ENCODE measurements around the gene SDK2. TPM values are rescaled to one million over a fixed set of nuclear protein-coding genes. Genes with fewer than 3 reads are reported as not detected.

The SDK2 gene
- total and polyA plus RNA-seq, 2 of the 8 experiments (the other 6 are each of a cell fraction or from before 2014, with no cell fraction given): 3.9 to 4.1 TPM

DNA sequence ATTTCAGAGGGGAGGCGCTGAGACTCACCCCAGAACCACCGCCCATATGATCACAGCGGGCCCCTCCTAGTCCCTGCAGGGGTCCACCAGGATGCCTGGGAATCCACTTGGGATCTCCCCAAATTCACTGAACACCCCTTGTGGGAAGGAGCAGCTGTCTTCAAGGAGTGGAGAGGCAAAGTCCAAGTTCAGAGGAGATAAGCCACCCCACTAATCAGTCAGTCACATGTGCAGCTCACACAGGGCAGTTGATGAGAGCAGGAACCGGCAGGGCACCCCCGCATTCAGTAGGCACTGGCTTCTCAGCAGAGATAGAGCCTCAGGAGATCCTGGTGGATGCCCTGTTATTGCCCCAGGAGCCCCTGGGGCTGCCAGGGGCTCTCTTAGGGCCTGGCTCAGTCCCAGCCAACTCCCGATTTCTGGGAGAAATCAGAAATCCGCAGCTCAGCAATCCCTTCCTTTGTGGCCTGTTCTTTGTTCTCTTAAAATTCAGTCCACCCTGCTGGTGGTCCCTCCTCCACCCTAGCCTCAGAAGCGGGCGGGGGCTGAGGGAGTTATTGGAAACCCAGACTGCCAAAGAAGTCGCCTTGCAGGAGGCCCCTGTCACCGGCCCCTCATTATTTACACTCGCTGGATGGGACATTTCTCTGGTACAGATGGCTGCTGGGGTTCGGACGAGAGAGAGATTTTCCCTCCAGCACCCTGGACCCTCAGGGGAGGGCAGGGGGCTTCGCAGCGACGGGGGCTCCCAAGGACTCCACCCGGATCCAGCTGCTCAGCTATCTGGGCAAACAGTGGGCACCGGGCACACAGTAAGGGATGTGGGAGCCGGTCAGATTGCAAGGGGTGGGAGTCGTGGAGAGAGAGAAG lies 334.3 kb downstream of the SDK2 start:
- DNase-seq (ENCODE audit: low read depth in 1 of 2, low spot score in 2 of 2) (peak in 1 of 2 experiments; percentile 60), FAIRE-seq (no peak)
- H3K56ac ChIP-seq (replicated peaks; ENCODE audit: insufficient read length, low read depth, low read length): peak overlapping the region; percentile 84
- H2BK12ac ChIP-seq (ENCODE audit: low read depth, low read length): peak overlapping the region; percentile 90; the same call in 1 of the 2 replicates
- H2BK15ac ChIP-seq (ENCODE audit: low read length): 0 out of 2 replicates have a peak overlapping the region, but pooled peaks have one; percentile 20
- no peaks in the 10 kb centered on the region for H3K9me3 ChIP-seq (ENCODE audit: insufficient read depth in 2 of 2, low read depth in 1 of 2, low read length in 1 of 2)
- H2AK5ac ChIP-seq (ENCODE audit: low read depth, low read length): 0 out of 2 replicates have a peak overlapping the region, but pooled peaks have one; percentile 75
- no peak overlapping the region for H3K23ac ChIP-seq (ENCODE audit: insufficient read length)
- H3K79me2 ChIP-seq (ENCODE audit: control insufficient read depth in 1 of 2, insufficient read depth in 2 of 2, low read length in 2 of 2): peaks cover 0 to 19% of the 10 kb centered on the region in 2 experiments; a peak in 1 of 4 replicates
- peaks cover 0 to 2% of the 10 kb centered on the region in 2 experiments for H4K20me1 ChIP-seq (replicated peaks in 1 of 2; ENCODE audit: control insufficient read depth in 1 of 2, insufficient read depth in 2 of 2, low read length in 2 of 2)
- ChIA-PET POLR2A (ENCODE audit: partially characterized antibody) (interaction anchor here (1.0 to 6.6 kb wide), 7 partner anchors 8 to 78 kb away, joined by 3 to 49 read pairs (median 5); a partner anchor contains a TSS), CTCF (ENCODE audit: partially characterized antibody) (interaction anchor here (0.9 to 8.5 kb wide), 20 partner anchors 10 to 337 kb away, joined by 3 to 53 read pairs (median 8); partner anchors contain the start of gene CPSF4L)
- TF ChIP-seq, protein P1, sequence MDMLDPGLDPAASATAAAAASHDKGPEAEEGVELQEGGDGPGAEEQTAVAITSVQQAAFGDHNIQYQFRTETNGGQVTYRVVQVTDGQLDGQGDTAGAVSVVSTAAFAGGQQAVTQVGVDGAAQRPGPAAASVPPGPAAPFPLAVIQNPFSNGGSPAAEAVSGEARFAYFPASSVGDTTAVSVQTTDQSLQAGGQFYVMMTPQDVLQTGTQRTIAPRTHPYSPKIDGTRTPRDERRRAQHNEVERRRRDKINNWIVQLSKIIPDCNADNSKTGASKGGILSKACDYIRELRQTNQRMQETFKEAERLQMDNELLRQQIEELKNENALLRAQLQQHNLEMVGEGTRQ (IDR thresholded peaks at IDR 0.05; ENCODE audit: low read length): no peak
- TF ChIP-seq KDM4A (IDR thresholded peaks at IDR 0.05; ENCODE audit: low read depth, low read length, severe bottlenecking) (no peak), EZH2 (IDR thresholded peaks at IDR 0.05; ENCODE audit: low read depth, low read length, severe bottlenecking) (peak; percentile 8)
- no peak overlapping the region for H3K14ac ChIP-seq (ENCODE audit: insufficient read length)
- peak overlapping the region; percentile 93 for H3K4me2 ChIP-seq (ENCODE audit: insufficient read depth in 1 of 2, low read depth in 2 of 2, low read length in 2 of 2)
- peak overlapping the region; percentile 88 for H4K8ac ChIP-seq (ENCODE audit: extremely low read depth, insufficient read depth, low read length)
- no peak overlapping the region for H3K27ac ChIP-seq (ENCODE audit: low read depth, low read length)
- no peaks in the 10 kb centered on the region for H3K36me3 ChIP-seq (ENCODE audit: control insufficient read depth in 2 of 4, insufficient read depth in 4 of 4, low read length in 3 of 4)
- H3K4me1 ChIP-seq (replicated peaks in 1 of 4; ENCODE audit: control insufficient read depth in 3 of 4, insufficient read depth in 4 of 4, low read length in 3 of 4): peaks cover 5 to 32% (median 25%) of the 10 kb centered on the region in 4 experiments
- H4K5ac ChIP-seq (ENCODE audit: insufficient read length, low read depth, low read length): peak overlapping the region; percentile 4
- H2BK120ac ChIP-seq (replicated peaks; ENCODE audit: low read depth, low read length): peak overlapping the region; percentile 47
- peak overlapping the region in 3 of 4 experiments; percentile 42 to 53 (median 49); a peak in 4 of 7 replicates for H3K9ac ChIP-seq (replicated peaks in 1 of 4; ENCODE audit: extremely low read depth in 1 of 4, low read depth in 3 of 4, low read length in 3 of 4)
- peak overlapping the region; percentile 78 to 92 (median 82) for H3K4me3 ChIP-seq (ENCODE audit: extremely low read depth in 1 of 4, insufficient read depth in 2 of 4, low read depth in 3 of 4, low read length in 4 of 4)
- peak overlapping the region; percentile 93 for H4K91ac ChIP-seq (replicated peaks; ENCODE audit: insufficient read length, low read length)
- WGBS, 2 experiments (ENCODE audit: extremely low coverage in 1 of 2, insufficient coverage in 1 of 2, insufficient read length in 1 of 2, insufficient replicate concordance in 2 of 2, low coverage in 1 of 2, low lambda C conversion rate in 2 of 2, missing lambda C conversion rate in 1 of 2): 14% methylated on average over 21 of the region's 21 CpGs; no CpG with 5 or more reads in 1 of the 2 experiments
- no peak overlapping the region for H2BK5ac ChIP-seq (ENCODE audit: low read depth, low read length)
- no peak overlapping the region for H2AFZ ChIP-seq (ENCODE audit: low read length)
- no peak overlapping the region for H2BK20ac ChIP-seq (ENCODE audit: low read length)
- peaks cover 0 to 10% (median 5%) of the 10 kb centered on the region in 4 experiments; a peak in 3 of 7 replicates for H3K27me3 ChIP-seq (replicated peaks in 1 of 4; ENCODE audit: control insufficient read depth in 3 of 4, extremely low read depth in 1 of 4, insufficient read depth in 3 of 4, low read length in 3 of 4)
- peak overlapping the region; percentile 69 for H3K4ac ChIP-seq (replicated peaks; ENCODE audit: insufficient read length, low read depth, low read length)
- H3K23me2 ChIP-seq (ENCODE audit: low read depth, low read length): peaks cover 16% of the 10 kb centered on the region; the same call in 1 of the 2 replicates
- H3K79me1 ChIP-seq (ENCODE audit: low read depth, low read length): no peaks in the 10 kb centered on the region; the same call in none of the 2 replicates
- H3K18ac ChIP-seq (ENCODE audit: extremely low read depth, low read length): peak overlapping the region; percentile 81
